HCT116 (cell line): ENCODE measurements around the gene CFDP1. TPM values are rescaled to one million over a fixed set of nuclear protein-coding genes. Genes with fewer than 3 reads are reported as not detected.

ENCODE experiments used
- ATAC-seq: fragments of 200-7000 bp; cut with Tn5 transposase; 2 replicates; pipeline ENCODE4 v1.9.1; 2020; ENCODE audit warnings: mild to moderate bottlenecking, moderate library complexity
- BruUV-seq: library from RNA; stranded (reverse); fragments of 400-500 nt; replicated peaks from 2 replicates; lab custom pipeline; 2021; lab: Mats Ljungman, UMichigan
- CTCF ChIA-PET: fragments of 300-600 bp; sonication (Branson Sonifier 250); formaldehyde crosslinking; loops from one replicate; lab custom pipeline; 2021; ENCODE audit warnings: antibody characterized with exemption; lab: Charles Lee
- POLR2A ChIA-PET: fragments of 300-600, 350-600 bp; sonication (Branson Sonifier 250); formaldehyde crosslinking; loops from one replicate; lab custom pipeline; 2021; ENCODE audit warnings: antibody characterized with exemption; lab: Charles Lee
- RAD21 ChIA-PET, 2 experiments: fragments of 300-600 bp; sonication (Branson Sonifier 250); formaldehyde crosslinking; loops; one replicate each; lab custom pipeline; 2023; ENCODE audit warnings: low total read pairs in 2 of 2; ENCODE audit not compliant: uncharacterized antibody in 2 of 2, unreplicated experiment in 2 of 2, low non-redundant PET in 1 of 2; lab: Charles Lee
- DNase-seq: peaks from one replicate; pipeline ENCODE4 v3.0.0-alpha.2; 2010; ENCODE audit warnings: low read depth, low spot score
- H2AFZ ChIP-seq: fragments of 200-600 bp; shearing (Covaris generic), sonication (generic); 2 replicates; pipeline ENCODE4 v1.6.1; 2017; ENCODE audit warnings: low read depth, mixed run types, mixed read lengths, antibody characterized with exemption, low read length; ENCODE audit not compliant: poor library complexity, severe bottlenecking
- H3K27ac ChIP-seq: 2 replicates; pipeline ENCODE4 v1.5.1; 2012; ENCODE audit warnings: low read depth, low read length
- H3K27me3 ChIP-seq: fragments of 200-600 bp; sonication (generic); 2 replicates; pipeline ENCODE4 v1.6.1; 2016; ENCODE audit warnings: mixed run types, low read length, mixed read lengths; ENCODE audit not compliant: insufficient read depth
- H3K36me3 ChIP-seq, 2 experiments: fragments of 200-500 bp in 1 of 2; fragments of 200-600 bp in 1 of 2; sonication (Bioruptor generic) in 1 of 2; sonication (generic) in 1 of 2; 2 replicates each; pipeline versions ENCODE4 v1.5.1 to v1.6.1; 2014 to 2016; ENCODE audit warnings: low read length in 2 of 2, inconsistent platforms in 1 of 2, mixed read lengths in 1 of 2, mixed run types in 1 of 2; ENCODE audit not compliant: insufficient read depth in 2 of 2, control insufficient read depth in 1 of 2
- H3K4me1 ChIP-seq, 2 experiments: fragments of 200-600 bp in 1 of 2; sonication (generic) in 1 of 2; 2 replicates each; pipeline versions ENCODE4 v1.5.1 to v1.6.1; 2012 to 2017; ENCODE audit warnings: low read length in 2 of 2, inconsistent platforms in 1 of 2, mild to moderate bottlenecking in 1 of 2, mixed read lengths in 1 of 2, mixed run types in 1 of 2, moderate library complexity in 1 of 2; ENCODE audit not compliant: insufficient read depth in 2 of 2, control insufficient read depth in 1 of 2
- H3K4me2 ChIP-seq: fragments of 200-600 bp; sonication (generic); 2 replicates; pipeline ENCODE4 v1.6.1; 2017; ENCODE audit warnings: mixed run types, low read length, mixed read lengths
- H3K4me3 ChIP-seq, 2 experiments: fragments of 200-600 bp in 1 of 2; sonication (generic) in 1 of 2; replicated peaks in 1 of 2; 2 replicates each; pipeline ENCODE4 v1.5.1; 2011 to 2016; ENCODE audit warnings: low read length in 2 of 2, control low read depth in 1 of 2, low read depth in 1 of 2, mild to moderate bottlenecking in 1 of 2, mixed read lengths in 1 of 2, mixed run types in 1 of 2
- H3K79me2 ChIP-seq: fragments of 200-600 bp; sonication (generic); 2 replicates; pipeline ENCODE4 v1.6.1; 2017; ENCODE audit warnings: mild to moderate bottlenecking, mixed run types, low read length, moderate library complexity, mixed read lengths; ENCODE audit not compliant: insufficient read depth
- H3K9ac ChIP-seq: fragments of 200-600 bp; sonication (generic); 2 replicates; pipeline ENCODE4 v1.6.1; 2016; ENCODE audit warnings: low read length, mixed read lengths
- H3K9me2 ChIP-seq: fragments of 200-600 bp; sonication (generic), shearing (Covaris generic); 2 replicates; pipeline ENCODE4 v1.6.1; 2017; ENCODE audit warnings: mixed run types, mild to moderate bottlenecking, moderate library complexity; ENCODE audit not compliant: insufficient read depth
- H3K9me3 ChIP-seq, 2 experiments: fragments of 200-500 bp in 1 of 2; fragments of 200-600 bp in 1 of 2; sonication (Bioruptor generic) in 1 of 2; sonication (generic) in 1 of 2; 2 replicates each; pipeline ENCODE4 v1.6.1; 2014 to 2017; ENCODE audit warnings: low read length in 2 of 2, mixed read lengths in 2 of 2, inconsistent platforms in 1 of 2, low read depth in 1 of 2, mild to moderate bottlenecking in 1 of 2, mixed run types in 1 of 2, moderate library complexity in 1 of 2; ENCODE audit not compliant: control insufficient read depth in 1 of 2, insufficient read depth in 1 of 2
- H4K20me1 ChIP-seq: fragments of 200-600 bp; sonication (generic), shearing (Covaris generic); 2 replicates; pipeline ENCODE4 v1.6.1; 2017; ENCODE audit warnings: mixed run types, mild to moderate bottlenecking, moderate library complexity; ENCODE audit not compliant: insufficient read depth
- ELF1 ChIP-seq: IDR thresholded peaks from 2 replicates; pipeline ENCODE4 v1.6.1; 2012; ENCODE audit warnings: low read depth, borderline replicate concordance
- FOSL1 ChIP-seq: IDR thresholded peaks from 2 replicates; pipeline ENCODE4 v1.6.1; 2012; ENCODE audit warnings: low read depth
- JUND ChIP-seq: IDR thresholded peaks from 2 replicates; pipeline ENCODE4 v1.6.1; 2012
- POLR2AphosphoS5 ChIP-seq: IDR thresholded peaks from 2 replicates; pipeline ENCODE4 v1.6.1; 2011; ENCODE audit warnings: mild to moderate bottlenecking, low read depth, low read length, moderate library complexity
- RAD21 ChIP-seq: IDR thresholded peaks from 2 replicates; pipeline ENCODE4 v1.6.1; 2012; ENCODE audit warnings: low read depth, mild to moderate bottlenecking
- SIN3A ChIP-seq: IDR thresholded peaks from 2 replicates; pipeline ENCODE4 v1.6.1; 2012; ENCODE audit warnings: low read depth
- TCF7L2 ChIP-seq: IDR thresholded peaks from 2 replicates; pipeline ENCODE4 v1.7.0; 2011; ENCODE audit warnings: borderline replicate concordance, inconsistent platforms; ENCODE audit not compliant: insufficient read depth, insufficient read length; ENCODE audit errors: extremely low read depth
- ZNF274 ChIP-seq: fragments of 200-500 bp; sonication (Bioruptor generic); IDR thresholded peaks from 2 replicates; pipeline ENCODE4 v1.6.1; 2014; ENCODE audit warnings: mild to moderate bottlenecking, low read depth, low read length, inconsistent platforms
- intact Hi-C: fragments of 100-400 bp; cut with micrococcal nuclease; formaldehyde crosslinking; loops from 2 replicates; pipeline ENCODE4 v1.10.0; 2022
- total RNA-seq: library from RNA; stranded (reverse); gene quantifications from one replicate; pipeline ENCODE4 v1.2.1, GENCODE V29; 2021; ENCODE audit not compliant: unreplicated experiment
- TF ChIP-seq, protein P1 (sequence below), 3 experiments: fragments of 200-600 bp in 1 of 3; sonication (generic) in 1 of 3; IDR thresholded peaks in 2 of 3; conservative IDR thresholded peaks in 1 of 3; 2 replicates each; pipeline ENCODE4 v1.5.1; 2012 to 2017; ENCODE audit warnings: low read depth in 2 of 3, low read length in 2 of 3, antibody characterized with exemption in 1 of 3, borderline replicate concordance in 1 of 3, control low read depth in 1 of 3, mild to moderate bottlenecking in 1 of 3, mixed read lengths in 1 of 3, mixed run types in 1 of 3, moderate library complexity in 1 of 3; ENCODE audit not compliant: insufficient read depth in 1 of 3
- TF ChIP-seq, protein P2 (sequence below): IDR thresholded peaks from 2 replicates; pipeline ENCODE4 v1.6.1; 2012; ENCODE audit warnings: low read depth

Gene CFDP1
- total RNA-seq, 1 experiment from 2014 or later, result 45.3 TPM

DNA sequence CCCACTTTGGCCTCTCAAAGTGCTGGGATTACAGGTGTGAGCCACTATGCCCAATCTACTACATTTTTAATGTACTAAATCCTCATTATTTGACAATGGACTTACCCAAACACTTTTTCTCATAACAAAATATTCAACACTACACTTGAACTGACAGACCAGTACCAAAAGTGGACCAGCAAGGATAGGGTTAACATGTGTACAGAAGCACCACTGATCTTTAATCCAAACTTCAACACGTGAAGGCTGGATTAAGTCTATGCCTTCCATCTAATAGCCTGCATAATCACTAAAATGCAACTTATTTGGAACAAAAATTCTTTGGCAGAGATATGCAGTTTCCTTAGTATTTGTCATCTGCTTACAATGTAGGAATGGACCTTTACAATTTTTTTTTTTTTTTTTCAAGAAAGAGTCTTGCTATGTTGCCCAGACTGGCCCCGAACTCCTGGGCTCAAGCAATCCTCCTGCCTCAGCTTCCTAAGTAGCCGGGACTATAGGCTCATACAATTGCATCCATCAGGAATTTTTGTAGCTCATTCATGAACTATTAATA is 121.8 kb downstream of the CFDP1 start:
- no peaks in the 10 kb centered on the region for H4K20me1 ChIP-seq
- H2AFZ ChIP-seq, result no peak overlapping the region
- H3K4me2 ChIP-seq, result no peak overlapping the region
- peaks cover 18 to 37% of the 10 kb centered on the region in 2 experiments for H3K4me1 ChIP-seq
- H3K27me3 ChIP-seq, result no peaks in the 10 kb centered on the region
- no peaks in the 10 kb centered on the region for H3K79me2 ChIP-seq
- no peaks in the 10 kb centered on the region; a peak in 1 of 4 replicates for H3K36me3 ChIP-seq
- no peak for ATAC-seq
- H3K27ac ChIP-seq, result no peak overlapping the region
- CTCF ChIA-PET, result interaction anchor here (1.0 kb wide), 1 partner anchor 74 kb away, joined by 3 read pairs; no protein-coding TSS in a partner anchor
- intact Hi-C loops, result no loop called here
- no peaks in the 10 kb centered on the region for H3K9me3 ChIP-seq
- POLR2A ChIA-PET, result no interaction called here
- BruUV-seq, result no TSS peak
- no peaks in the 10 kb centered on the region for H3K9me2 ChIP-seq
- H3K9ac ChIP-seq, result no peak overlapping the region
- RAD21 ChIA-PET, result no interaction called here
- DNase-seq, result no peak
- no peak overlapping the region for H3K4me3 ChIP-seq
- TF ChIP-seq SIN3A, result no peak
- TF ChIP-seq, protein P1, sequence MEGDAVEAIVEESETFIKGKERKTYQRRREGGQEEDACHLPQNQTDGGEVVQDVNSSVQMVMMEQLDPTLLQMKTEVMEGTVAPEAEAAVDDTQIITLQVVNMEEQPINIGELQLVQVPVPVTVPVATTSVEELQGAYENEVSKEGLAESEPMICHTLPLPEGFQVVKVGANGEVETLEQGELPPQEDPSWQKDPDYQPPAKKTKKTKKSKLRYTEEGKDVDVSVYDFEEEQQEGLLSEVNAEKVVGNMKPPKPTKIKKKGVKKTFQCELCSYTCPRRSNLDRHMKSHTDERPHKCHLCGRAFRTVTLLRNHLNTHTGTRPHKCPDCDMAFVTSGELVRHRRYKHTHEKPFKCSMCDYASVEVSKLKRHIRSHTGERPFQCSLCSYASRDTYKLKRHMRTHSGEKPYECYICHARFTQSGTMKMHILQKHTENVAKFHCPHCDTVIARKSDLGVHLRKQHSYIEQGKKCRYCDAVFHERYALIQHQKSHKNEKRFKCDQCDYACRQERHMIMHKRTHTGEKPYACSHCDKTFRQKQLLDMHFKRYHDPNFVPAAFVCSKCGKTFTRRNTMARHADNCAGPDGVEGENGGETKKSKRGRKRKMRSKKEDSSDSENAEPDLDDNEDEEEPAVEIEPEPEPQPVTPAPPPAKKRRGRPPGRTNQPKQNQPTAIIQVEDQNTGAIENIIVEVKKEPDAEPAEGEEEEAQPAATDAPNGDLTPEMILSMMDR (IDR thresholded peaks at IDR 0.05 in 2 of 3, conservative IDR thresholded peaks at IDR 0.05 in 1 of 3; ENCODE audit: borderline replicate concordance in 1 of 3, insufficient read depth in 1 of 3, low read depth in 2 of 3, low read length in 2 of 3), result no peak

GRCh38 chr16:75310541-75310940 is 122.8 kb downstream of the CFDP1 start:
- Histone ChIP-seq H4K20me1 (no peaks in the 10 kb centered on the region), H3K4me1 (peaks cover 26 to 46% of the 10 kb centered on the region in 2 experiments), H2AFZ (no peak overlapping the region), H3K9ac (no peak overlapping the region), H3K36me3 (no peaks in the 10 kb centered on the region; a peak in 1 of 4 replicates), H3K4me3 (no peak overlapping the region), H3K9me2 (no peaks in the 10 kb centered on the region), H3K27me3 (no peaks in the 10 kb centered on the region), H3K27ac (no peak overlapping the region), H3K9me3 (no peaks in the 10 kb centered on the region), H3K4me2 (no peak overlapping the region), H3K79me2 (no peaks in the 10 kb centered on the region)
- DNase-seq, result no peak
- ChIA-PET POLR2A (no interaction called here), RAD21 (no interaction called here), CTCF (no interaction called here)
- intact Hi-C loops, result no loop called here
- no peak for ATAC-seq
- no TSS peak for BruUV-seq
- no peak for TF ChIP-seq SIN3A
- TF ChIP-seq POLR2AphosphoS5, result no peak
- TF ChIP-seq ELF1, result no peak
- TF ChIP-seq, protein P1 (IDR thresholded peaks at IDR 0.05 in 2 of 3, conservative IDR thresholded peaks at IDR 0.05 in 1 of 3; ENCODE audit: borderline replicate concordance in 1 of 3, insufficient read depth in 1 of 3, low read depth in 2 of 3, low read length in 2 of 3), result no peak
- TF ChIP-seq RAD21, result no peak
- no peak for TF ChIP-seq ZNF274
- no peak for TF ChIP-seq TCF7L2
- no peak for TF ChIP-seq FOSL1
- TF ChIP-seq, protein P2, sequence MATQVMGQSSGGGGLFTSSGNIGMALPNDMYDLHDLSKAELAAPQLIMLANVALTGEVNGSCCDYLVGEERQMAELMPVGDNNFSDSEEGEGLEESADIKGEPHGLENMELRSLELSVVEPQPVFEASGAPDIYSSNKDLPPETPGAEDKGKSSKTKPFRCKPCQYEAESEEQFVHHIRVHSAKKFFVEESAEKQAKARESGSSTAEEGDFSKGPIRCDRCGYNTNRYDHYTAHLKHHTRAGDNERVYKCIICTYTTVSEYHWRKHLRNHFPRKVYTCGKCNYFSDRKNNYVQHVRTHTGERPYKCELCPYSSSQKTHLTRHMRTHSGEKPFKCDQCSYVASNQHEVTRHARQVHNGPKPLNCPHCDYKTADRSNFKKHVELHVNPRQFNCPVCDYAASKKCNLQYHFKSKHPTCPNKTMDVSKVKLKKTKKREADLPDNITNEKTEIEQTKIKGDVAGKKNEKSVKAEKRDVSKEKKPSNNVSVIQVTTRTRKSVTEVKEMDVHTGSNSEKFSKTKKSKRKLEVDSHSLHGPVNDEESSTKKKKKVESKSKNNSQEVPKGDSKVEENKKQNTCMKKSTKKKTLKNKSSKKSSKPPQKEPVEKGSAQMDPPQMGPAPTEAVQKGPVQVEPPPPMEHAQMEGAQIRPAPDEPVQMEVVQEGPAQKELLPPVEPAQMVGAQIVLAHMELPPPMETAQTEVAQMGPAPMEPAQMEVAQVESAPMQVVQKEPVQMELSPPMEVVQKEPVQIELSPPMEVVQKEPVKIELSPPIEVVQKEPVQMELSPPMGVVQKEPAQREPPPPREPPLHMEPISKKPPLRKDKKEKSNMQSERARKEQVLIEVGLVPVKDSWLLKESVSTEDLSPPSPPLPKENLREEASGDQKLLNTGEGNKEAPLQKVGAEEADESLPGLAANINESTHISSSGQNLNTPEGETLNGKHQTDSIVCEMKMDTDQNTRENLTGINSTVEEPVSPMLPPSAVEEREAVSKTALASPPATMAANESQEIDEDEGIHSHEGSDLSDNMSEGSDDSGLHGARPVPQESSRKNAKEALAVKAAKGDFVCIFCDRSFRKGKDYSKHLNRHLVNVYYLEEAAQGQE, result no peak
- no peak for TF ChIP-seq JUND
